Tongue (tissue), 2 donors: ENCODE data around the gene TNNT3. TPM values are rescaled to one million over a fixed set of nuclear protein-coding genes. Genes with fewer than 3 reads are reported as not detected.

ENCODE experiments used
- DNase-seq: peaks from one replicate; pipeline ENCODE4 v3.0.0-alpha.2; 2015
- total RNA-seq: library from RNA; depleted of rRNA; stranded (reverse); fragments of >200 nt; gene quantifications from one replicate; pipeline ENCODE4 v1.2.3, GENCODE V29; 2014

The TNNT3 gene
- total RNA-seq, 1 donor from 2014 or later, result 5,696 TPM

- no peak for DNase-seq
These were observed 3.9 kb downstream of the TNNT3 start for GRCh38 chr11:1923201-1923956.

DNA sequence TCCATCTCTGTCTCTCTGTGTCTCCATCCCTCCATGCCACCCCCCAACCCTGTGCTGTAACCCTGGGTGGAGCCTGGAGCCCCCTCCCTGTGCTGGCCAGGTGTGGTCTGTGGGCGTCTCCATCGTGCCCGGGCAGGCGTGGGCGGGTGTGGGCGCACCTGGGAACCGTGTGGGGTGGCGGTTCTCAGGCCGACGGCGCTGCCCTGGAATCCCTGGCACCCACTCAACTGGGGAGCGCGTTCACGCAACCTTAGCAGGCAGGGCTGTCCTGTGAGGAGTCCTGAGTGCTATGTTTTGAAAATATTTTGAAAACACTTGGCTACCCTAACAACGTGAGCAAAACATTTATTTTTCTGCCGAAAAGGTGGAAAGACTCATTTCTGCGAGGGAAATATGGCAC, 4.7 kb downstream of the TNNT3 start:
- DNase-seq, result peak; percentile 77

DNA sequence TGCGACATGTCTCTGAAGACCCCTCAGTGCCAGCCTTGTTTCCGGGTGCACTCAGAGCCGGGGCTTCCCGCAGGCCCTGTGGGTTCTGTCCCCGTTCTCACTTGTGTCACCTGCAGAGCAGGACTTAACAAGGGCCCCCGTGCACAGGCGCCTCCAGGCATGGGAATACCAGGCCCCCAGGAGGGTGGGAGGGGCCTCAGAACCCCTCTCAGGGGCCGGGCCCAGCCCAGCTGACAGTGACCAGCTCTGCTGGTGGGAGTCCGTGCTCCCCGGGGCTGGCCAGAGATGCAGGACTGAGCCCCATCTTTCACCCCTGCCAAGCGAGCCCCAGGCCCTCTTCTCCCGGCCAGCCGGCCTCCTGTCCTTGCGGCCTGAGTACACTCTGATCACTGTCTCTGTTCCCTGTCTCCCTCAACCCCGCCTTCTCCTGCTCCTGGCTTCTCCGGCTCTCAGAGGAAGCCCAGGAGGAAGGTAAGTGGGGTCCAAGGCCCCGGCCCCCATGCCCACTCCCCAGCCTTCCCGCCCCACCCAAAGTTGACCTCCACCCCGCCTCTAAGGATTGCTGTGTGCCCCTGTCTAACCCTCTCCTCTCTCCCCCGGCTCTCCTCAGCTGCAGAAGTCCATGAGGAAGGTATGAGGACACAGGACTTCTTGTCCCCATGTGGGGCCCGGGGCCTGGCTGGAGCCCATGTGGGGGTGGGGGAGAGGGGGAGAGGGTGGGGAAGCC, 5.3 kb downstream of the TNNT3 start:
- DNase-seq, result no peak

- no peak for DNase-seq
These were observed 6.1 kb downstream of the TNNT3 start for GRCh38 chr11:1925373-1926155.

GRCh38 chr11:1926156-1927025, 6.9 kb downstream of the TNNT3 start:
- no peak for DNase-seq

DNA sequence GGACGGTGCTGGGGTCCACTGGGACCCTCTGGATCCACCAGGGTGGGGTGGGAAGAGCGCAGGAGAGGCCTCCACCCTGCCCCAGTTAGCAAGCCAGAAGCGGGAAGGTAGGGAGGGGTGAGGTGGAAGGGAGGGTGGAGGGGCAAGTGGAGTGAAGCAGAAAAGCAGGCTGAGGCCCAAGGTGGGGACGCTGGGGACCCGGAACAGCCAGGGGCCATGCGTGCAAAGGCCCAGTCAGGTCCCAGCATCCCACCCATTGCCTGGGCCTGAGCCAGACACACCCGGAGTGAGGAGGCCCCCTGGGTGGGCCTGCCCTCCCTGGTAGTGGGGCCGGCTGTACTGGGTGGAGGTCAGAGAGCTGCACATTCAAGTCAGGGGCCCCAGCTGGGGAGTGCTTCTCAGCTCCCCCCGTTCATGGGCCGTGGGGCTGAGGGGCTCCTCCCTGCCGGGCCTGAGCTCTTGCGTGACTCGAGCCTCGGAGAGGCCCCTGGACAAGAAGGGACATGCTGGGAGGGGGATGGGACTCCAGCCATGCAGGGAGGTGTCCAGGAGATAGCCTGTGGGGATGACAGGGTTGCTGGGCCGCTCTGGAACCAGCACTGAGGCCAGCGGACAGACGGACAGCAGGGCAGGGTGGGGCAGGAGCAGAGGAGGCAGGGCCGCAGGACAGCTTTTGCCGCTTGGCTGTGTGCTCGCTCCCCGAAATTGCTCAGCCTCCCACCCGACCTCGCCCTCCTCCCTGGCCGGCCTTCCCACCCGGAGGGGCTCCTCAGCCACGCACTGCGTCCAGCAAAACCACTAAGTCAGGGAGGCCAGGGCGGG, 7.7 kb downstream of the TNNT3 start:
- DNase-seq, result peak; percentile 78

DNA sequence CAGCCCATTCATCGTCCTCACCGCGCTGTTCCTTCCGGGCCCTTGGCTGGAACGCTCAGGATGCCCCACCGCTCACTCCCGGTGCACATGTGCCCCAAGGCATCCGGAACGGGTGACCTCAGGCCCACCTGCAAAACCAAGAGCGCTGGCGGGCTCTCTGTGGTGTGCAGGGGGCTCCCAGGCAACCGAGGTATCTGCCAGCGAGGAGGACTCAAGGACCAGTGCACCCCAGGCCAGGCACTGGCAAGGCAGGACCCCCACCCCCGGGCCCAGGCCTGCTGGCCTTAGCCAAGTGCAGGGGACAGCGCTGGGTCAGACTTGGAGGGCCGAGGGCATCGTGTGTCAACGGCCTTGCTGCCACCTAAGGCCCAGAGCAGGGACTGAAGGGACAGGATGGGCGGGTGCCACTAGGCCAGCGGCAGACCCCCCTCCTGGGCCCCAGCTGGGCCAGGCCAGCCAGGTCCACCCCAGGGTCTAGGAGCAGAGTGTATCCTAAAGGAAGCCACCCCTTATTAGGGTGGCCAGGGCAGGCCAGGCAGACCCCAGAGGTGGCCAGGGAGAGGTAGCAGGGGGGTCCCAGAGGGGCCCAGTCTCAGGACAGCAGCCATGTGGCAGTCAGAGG, 8.5 kb downstream of the TNNT3 start:
- no peak for DNase-seq

DNA sequence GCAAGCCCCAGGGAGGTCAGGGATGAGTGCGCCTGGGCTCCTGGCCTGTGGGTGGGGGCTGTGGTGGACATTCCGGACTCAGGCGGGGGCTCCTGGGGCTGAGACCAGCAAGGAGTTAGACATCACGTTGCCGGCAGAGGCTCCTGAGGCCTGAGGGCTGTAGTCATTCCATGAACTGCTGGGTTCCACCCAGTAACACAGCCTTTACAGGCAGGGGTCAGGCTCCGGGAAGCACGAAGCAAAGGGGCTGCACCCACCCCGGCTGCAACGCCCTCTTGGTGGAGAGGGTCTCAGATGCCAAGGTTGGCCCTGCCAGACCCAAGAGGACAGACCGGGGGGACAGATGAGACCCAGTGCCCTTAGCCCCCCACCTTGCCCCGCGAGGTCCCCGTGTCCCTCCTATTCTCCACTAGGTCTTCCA, 9.0 kb downstream of the TNNT3 start:
- no peak for DNase-seq

DNA sequence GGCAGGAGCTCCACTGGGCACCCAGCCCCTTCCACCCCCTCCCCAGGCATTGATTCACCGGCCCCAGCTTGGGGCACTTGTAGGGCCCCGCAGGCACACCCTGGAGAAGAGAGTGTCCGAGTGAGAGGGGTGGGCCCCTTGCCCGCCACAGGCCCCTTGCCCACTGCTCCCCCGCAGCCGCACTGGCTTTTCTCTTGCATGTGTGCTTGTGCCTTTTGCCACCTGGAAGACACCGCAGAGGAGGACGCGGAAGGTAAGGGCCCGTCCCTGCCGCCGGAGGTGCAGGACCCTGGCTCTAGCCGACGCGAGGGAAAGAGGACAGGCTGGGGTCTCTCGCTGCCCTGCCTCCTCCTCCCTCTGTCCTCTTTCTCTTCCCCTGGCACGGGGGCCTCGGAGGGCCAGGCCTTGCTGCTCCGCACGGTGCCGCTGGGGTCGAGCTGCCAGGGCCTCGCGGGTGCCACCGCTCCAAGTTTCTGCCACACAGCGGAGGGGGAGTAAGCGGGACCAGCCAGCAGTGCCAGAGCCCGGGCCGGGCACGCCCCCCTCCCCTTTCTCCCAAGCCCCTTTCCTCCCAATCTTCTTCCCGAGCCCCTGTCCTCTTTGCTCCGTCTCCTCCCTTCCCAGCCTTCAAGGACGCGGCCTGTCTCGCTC, 9.5 kb downstream of the TNNT3 start:
- DNase-seq, result no peak

DNA sequence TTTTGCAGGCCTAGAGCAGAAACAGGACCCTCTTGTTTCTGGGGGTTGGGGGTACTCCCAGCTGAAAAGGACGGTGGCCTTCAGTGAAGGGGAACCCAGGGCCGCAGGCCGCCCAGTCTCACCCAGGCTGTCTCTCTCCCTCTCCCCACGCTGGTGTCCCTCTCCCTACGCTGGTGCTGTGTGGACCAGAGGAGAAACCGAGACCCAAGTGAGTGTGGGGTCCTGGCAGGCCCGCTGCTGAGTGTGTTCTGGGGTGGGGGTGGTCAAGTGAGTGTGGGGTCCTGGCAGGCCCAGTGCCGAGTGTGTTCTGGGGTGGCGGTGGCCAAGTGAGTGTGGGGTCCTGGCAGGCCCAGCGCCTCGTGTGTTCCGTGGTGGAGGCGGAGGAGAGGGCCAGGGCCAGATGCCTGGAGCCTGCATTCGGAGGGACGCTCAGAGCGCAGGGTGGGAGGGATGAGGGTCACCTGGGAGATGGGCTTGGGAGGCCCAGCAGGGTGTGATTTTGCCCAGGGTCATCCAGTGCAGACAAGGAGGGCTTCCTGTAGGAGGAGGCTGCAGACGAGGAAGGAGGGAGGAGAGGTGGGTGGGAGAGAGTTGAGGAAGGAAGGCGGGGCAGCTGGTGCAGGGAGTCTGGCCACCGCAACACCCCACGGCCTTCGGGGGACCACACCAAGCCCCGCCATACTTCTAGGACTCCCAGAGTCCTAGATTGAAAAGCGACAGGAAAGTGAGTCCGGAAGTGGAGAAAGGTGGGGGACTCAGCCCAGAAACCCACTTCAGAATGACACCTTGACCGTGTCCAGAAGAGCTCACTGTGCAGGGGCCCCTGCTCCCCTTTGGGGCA, 10.3 kb downstream of the TNNT3 start:
- no peak for DNase-seq

DNA sequence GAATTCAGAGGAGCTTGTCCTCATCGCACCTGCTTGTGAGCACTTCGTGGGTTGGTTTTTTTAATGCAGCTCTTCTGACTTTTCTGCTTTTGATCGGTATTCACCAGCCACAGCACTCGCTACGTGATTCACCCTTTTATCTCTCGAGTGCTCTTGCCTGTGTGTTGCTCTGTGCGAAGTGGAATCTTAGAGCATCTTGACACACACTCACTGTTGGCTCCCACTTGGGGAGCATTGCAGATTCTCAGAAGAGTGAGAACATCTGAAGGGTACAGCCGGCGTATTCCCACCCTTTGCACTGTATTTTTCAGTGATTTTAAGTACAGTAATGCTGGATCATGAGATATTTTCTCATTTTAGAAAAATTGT, 10.9 kb downstream of the TNNT3 start:
- no peak for DNase-seq

- peak; percentile 81 for DNase-seq
These were observed 12.0 kb downstream of the TNNT3 start for GRCh38 chr11:1931341-1932104.

GRCh38 chr11:1932105-1932480, 12.6 kb downstream of the TNNT3 start:
- no peak for DNase-seq

GRCh38 chr11:1932681-1933080, 13.2 kb downstream of the TNNT3 start:
- DNase-seq, result no peak

GRCh38 chr11:1933416-1934334, 14.2 kb downstream of the TNNT3 start:
- DNase-seq, result no peak

DNA sequence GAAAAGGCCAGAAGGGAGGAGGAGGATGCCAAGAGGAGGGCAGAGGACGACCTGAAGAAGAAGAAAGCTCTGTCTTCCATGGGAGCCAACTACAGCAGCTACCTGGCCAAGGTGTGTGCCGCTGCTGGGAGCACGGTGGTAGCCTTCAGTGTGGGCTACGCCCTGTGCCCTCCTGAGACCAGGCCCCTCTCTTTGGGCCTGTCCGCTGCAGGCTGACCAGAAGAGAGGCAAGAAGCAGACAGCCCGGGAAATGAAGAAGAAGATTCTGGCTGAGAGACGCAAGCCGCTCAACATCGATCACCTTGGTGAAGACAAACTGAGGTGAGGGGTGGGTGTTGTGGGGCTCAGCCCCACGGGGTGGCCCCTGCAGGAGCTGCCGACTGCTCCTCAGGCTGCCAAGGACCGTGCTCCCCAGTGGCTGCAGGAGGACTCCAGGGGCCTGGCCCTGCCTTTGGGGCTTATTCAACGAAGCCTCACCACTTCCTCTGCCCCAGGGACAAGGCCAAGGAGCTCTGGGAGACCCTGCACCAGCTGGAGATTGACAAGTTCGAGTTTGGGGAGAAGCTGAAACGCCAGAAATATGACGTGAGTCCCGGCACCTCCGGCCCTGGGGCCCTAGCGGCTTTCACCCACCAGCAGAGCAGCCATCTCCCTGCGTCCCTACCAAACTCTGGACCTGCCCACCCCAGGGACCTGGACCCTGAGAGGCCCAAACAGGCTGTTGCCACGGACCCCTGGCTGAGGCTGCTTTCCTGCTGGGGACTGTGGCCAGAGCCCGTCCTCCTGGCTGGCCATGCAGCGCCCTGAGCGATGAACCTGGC, 15.0 kb downstream of the TNNT3 start:
- DNase-seq, result no peak
